Sigmoid colon (tissue), 4 donors: ENCODE measurements around the gene XDH.

Experiments used
- CTCF ChIP-seq, 4 experiments: fragments of 450-650 bp in 3 of 4; fragments of 200-600 bp in 1 of 4; IDR thresholded peaks; one replicate each; pipeline ENCODE4 v1.5.1; 2016 to 2019; ENCODE audit warnings: antibody characterized with exemption in 4 of 4, mild to moderate bottlenecking in 3 of 4, moderate library complexity in 2 of 4
- EP300 ChIP-seq, 4 donors: sonication (generic); formaldehyde crosslinking; IDR thresholded peaks; one replicate each; pipeline ENCODE4 v1.6.1; 2017; ENCODE audit warnings: antibody characterized with exemption in 4 of 4
- POLR2A ChIP-seq, 2 donors: fragments of 450-650 bp; IDR thresholded peaks; one replicate each; pipeline ENCODE4 v1.6.1; 2016; ENCODE audit warnings: antibody characterized with exemption in 2 of 2, mild to moderate bottlenecking in 2 of 2, moderate library complexity in 2 of 2
- POLR2AphosphoS5 ChIP-seq, 4 donors: sonication (generic); formaldehyde crosslinking; IDR thresholded peaks; one replicate each; pipeline ENCODE4 v1.6.1; 2017; ENCODE audit warnings: antibody characterized with exemption in 4 of 4

GRCh38 chr2:31386172-31386571 is 28.4 kb downstream of the XDH start:
- TF ChIP-seq CTCF (IDR thresholded peaks at IDR 0.05) (no peak), POLR2AphosphoS5 (IDR thresholded peaks at IDR 0.05) (no peak), POLR2A (IDR thresholded peaks at IDR 0.05) (no peak), EP300 (IDR thresholded peaks at IDR 0.05) (no peak)
